ENCODE results near the gene TCP11L2.
A peak's percentile ranks its signal among the peaks of the same experiment; 100 is the strongest.
"Not testable (repeated sequence)": the region's sequence is repeated elsewhere in the genome, so short reads cannot be mapped to it uniquely, and the experiment has no call there.

TCP11L2 gene

DNA sequence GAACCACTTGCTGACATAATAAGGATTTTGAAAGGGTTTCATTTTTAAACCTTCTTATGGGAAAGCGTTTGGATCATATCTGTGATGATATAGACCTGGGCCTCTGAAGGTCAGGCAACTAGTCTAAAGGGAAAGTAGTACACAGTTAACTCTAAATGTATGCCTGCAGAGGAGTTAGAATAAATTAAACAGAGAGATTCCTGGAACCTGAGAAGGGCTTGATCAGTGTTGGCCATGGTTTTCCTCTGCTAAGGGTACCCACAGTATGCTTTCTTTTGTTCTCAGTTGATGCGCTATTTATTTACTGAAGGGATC is 40.6 kb downstream of the TCP11L2 start:
- DNase-seq (ENCODE audit: low spot score): no peak

DNA sequence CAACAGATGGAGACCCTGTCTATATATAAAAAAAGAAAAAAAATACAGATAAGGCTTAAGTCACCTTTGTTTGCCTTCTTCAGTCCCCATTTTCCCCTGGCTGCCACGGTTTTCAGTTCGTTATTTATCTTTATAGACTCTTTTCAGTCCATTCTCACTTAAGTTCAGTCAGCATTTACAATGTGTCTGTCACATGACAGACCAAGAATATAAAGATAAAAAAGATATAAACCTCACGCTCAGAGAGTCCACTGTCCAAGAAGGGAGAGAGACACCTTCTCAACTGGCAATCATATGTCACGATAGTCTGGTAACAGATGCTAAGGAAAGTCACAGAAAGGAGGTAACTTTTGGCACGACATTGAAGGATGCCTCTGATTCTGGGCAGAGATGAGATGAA is 41.6 kb downstream of the TCP11L2 start:
- no peak for DNase-seq (ENCODE audit: low spot score)

DNA sequence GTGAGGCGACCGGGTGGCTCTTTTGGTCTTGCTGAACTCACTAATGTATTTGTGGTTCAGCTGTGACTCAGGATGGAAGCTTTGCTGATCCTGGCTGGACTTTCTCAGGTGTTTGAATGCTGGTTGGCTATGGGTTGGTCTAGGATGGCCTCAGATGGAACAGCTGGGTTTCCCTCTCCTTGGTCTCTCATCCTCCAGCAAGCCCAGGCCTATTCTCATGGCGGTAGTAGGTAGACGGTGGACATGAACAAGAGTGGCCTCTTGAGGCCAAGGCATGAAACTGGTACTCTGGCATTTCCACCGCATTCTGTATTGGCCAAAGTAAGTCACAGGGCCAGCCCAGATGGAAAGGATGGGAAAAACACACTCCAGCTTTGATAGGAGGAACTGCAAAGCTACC is 43.2 kb downstream of the TCP11L2 start:
- peak; percentile 6 for DNase-seq (ENCODE audit: low spot score)

- DNase-seq (ENCODE audit: low spot score): no peak
These were observed 45.9 kb downstream of the TCP11L2 start for GRCh38 chr12:106348411-106348810.

GRCh38 chr12:106353175-106353574 is 50.6 kb downstream of the TCP11L2 start:
- DNase-seq (ENCODE audit: low spot score): no peak

GRCh38 chr12:106357549-106358395 is 55.2 kb downstream of the TCP11L2 start, which contains the start of gene POLR3B:
TSS of gene POLR3B (plus strand) at chr12:106357748. CDS start at chr12:106357880, 132 bp downstream.
- peak; percentile 95 for DNase-seq (ENCODE audit: low spot score)

GRCh38 chr12:106358396-106359241 is 56.1 kb downstream of the TCP11L2 start:
- peak; percentile 41 for DNase-seq (ENCODE audit: low spot score)

- no peak for DNase-seq (ENCODE audit: low spot score)
These were observed 57.3 kb downstream of the TCP11L2 start for GRCh38 chr12:106359646-106360399.

DNA sequence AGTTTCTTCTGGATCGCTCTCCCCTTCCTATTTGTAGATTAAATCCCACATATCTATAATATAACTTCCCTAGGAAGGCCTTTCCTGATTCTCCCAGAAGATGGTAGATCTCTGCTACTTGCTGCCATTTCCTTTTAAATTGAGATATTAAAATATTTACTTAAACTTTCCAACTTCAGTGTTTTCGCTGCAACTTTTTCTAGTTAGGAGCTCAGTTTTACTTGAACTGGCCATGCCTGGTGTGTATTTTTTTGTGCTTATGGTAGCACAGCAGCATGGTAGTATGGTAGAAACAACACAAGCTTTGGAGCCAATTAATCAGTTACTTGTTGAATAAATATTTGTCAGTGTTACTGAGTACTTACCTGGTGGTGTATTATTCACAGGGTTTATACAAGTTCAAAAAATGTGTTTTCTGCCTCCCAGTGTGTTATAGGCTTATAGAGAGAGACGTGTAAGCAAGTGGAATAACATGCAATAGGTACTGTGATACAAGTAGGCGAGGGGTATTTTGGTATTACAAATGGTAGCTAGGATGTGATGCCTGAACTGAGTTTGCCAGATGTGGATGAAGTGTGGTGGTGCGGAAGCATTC is 58.0 kb downstream of the TCP11L2 start:
- no peak for DNase-seq (ENCODE audit: low spot score)

DNA sequence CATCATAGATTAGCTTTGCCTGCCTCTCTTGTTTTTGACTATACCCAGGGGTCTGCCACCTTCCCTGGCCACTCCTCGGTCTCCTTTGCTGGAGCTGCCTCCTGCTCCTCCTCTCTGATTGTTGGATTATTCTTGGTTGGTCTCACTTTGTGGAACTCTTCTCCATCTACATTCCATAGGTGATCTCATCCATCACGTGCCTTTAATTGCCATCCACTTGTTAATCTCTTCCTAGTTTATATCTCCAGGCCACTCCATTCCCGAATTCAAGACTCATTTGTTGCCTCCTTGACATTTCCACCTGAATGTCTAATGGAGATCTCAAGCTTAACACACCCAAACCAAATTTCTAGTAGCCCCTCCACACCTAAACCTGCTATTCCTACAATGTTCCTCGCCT is 60.4 kb downstream of the TCP11L2 start:
- no peak for DNase-seq (ENCODE audit: low spot score)

DNA sequence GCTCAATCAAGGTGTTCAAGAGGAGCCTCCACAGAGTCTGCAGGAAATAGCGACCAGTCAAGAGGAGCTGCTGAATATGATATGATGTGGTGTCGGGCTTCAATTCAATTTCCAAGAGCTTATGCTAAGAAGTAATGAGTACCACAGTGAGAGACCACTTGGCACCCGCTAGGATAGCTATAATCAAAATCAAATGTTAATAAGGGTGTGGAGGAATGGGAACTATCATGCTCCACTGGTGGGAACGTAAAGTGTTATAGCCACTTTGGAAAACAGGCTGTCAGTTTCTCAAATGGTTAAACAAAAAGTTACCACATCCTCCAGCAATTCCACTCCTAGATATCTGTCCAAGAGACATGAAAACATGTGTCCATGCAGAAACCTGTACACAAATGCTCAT is 61.7 kb downstream of the TCP11L2 start:
- DNase-seq (ENCODE audit: low spot score): no peak

GRCh38 chr12:106369624-106370346 is 67.3 kb downstream of the TCP11L2 start:
- no peak for DNase-seq (ENCODE audit: low spot score)

DNA sequence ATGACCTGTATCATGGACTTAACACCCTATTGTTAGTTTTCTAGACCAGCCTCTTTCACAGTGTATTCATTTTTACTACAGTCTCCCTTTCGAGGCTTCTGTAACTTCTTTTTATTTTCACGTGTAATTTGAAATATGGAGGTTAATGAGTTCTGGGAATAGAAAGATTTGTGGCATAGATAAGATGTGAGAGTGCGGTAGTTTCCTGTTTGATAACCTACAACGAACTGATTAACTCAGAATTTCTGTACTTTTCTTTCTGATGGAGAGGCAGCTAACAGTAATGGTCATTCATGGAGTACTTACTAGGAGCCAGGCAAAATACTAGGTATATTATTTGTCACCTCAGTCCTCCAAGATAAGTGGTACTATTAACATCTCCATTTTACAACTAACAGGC is 76.3 kb downstream of the TCP11L2 start:
- DNase-seq (ENCODE audit: low spot score): no peak

GRCh38 chr12:106380954-106381353 is 78.4 kb downstream of the TCP11L2 start:
- no peak for DNase-seq (ENCODE audit: low spot score)

DNA sequence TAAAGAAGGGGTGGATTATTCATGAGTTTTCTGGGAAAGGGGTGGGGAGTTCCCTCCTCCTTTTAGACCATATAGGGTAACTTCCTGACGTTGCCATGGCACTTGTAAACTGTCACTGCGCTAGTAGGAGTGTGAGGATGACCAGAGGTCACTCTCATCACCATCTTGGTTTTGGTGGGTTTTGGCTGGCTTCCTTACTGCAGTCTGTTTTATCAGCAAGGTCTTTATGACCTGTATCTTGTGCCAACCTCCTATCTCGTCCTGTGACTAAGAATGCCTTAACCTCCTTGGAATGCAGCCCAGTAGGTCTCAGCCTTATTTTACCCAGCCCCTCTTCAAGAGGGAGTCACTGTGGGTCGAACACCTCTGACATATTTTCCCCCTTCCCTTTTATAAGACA is 79.3 kb downstream of the TCP11L2 start:
- DNase-seq (ENCODE audit: low spot score): not testable (repeated sequence)

GRCh38 chr12:106386813-106387535 is 84.4 kb downstream of the TCP11L2 start:
- no peak for DNase-seq (ENCODE audit: low spot score)

GRCh38 chr12:106387848-106388377 is 85.4 kb downstream of the TCP11L2 start:
- no peak for DNase-seq (ENCODE audit: low spot score)

GRCh38 chr12:106389151-106389550 is 86.6 kb downstream of the TCP11L2 start:
- no peak for DNase-seq (ENCODE audit: low spot score)

- no peak for DNase-seq (ENCODE audit: low spot score)
These were observed 90.2 kb downstream of the TCP11L2 start for GRCh38 chr12:106392759-106393158.

All from COLO829 (cell line).